Hindlimb muscle (tissue), 1 donor: ENCODE results near the gene SLC18B1. TPM values are rescaled to one million over a fixed set of nuclear protein-coding genes. Genes with fewer than 3 reads are reported as not detected.
"Not testable (repeated sequence)": the region's sequence is repeated elsewhere in the genome, so short reads cannot be mapped to it uniquely, and the experiment has no call there.

Experiments used
- DNase-seq: peaks from one replicate; pipeline ENCODE4 v3.0.0-alpha.2; 2013
- polyA plus RNA-seq: library from polyadenylated mRNA; unstranded; fragments of 120-200 nt; gene quantifications from one replicate; pipeline ENCODE4 v1.2.1, GENCODE V29; 2013; ENCODE audit not compliant: insufficient read length

SLC18B1 gene
- polyA plus RNA-seq, 1 donor = 7.6 TPM

- no peak for DNase-seq
Observed at GRCh38 chr6:132798869-132799538, 567 bp upstream of the SLC18B1 start.

- DNase-seq = no peak
Observed at GRCh38 chr6:132795461-132795860, 3.0 kb downstream of the SLC18B1 start.

- DNase-seq = no peak
Observed at GRCh38 chr6:132792510-132792909, 5.9 kb downstream of the SLC18B1 start.

- DNase-seq = no peak
Observed at GRCh38 chr6:132790450-132790849, 8.0 kb downstream of the SLC18B1 start.

GRCh38 chr6:132789396-132789776 lies 9.1 kb downstream of the SLC18B1 start:
- DNase-seq = no peak

- no peak for DNase-seq
Observed at GRCh38 chr6:132788658-132789395, 9.6 kb downstream of the SLC18B1 start.

GRCh38 chr6:132785936-132786335 lies 12.5 kb downstream of the SLC18B1 start:
- no peak for DNase-seq

GRCh38 chr6:132780770-132781371 lies 17.6 kb downstream of the SLC18B1 start:
- DNase-seq = no peak

GRCh38 chr6:132777881-132778280 lies 20.6 kb downstream of the SLC18B1 start:
- not testable (repeated sequence) for DNase-seq

- DNase-seq = no peak
Observed at GRCh38 chr6:132768051-132768517, 30.4 kb downstream of the SLC18B1 start.

GRCh38 chr6:132765560-132765959 lies 32.9 kb downstream of the SLC18B1 start:
- DNase-seq = no peak

GRCh38 chr6:132764370-132764769 lies 34.1 kb downstream of the SLC18B1 start:
- DNase-seq = no peak

- no peak for DNase-seq
Observed at GRCh38 chr6:132763269-132763668, 35.2 kb downstream of the SLC18B1 start.

- DNase-seq = no peak
Observed at GRCh38 chr6:132760256-132760655, 38.2 kb downstream of the SLC18B1 start.

GRCh38 chr6:132758689-132759088 lies 39.7 kb downstream of the SLC18B1 start:
- DNase-seq = no peak

- DNase-seq = no peak
Observed at GRCh38 chr6:132752255-132752654, 46.2 kb downstream of the SLC18B1 start.

GRCh38 chr6:132751828-132752227 lies 46.6 kb downstream of the SLC18B1 start:
- no peak for DNase-seq

GRCh38 chr6:132751306-132751705 lies 47.1 kb downstream of the SLC18B1 start:
- no peak for DNase-seq

GRCh38 chr6:132750455-132751248 lies 47.8 kb downstream of the SLC18B1 start:
- no peak for DNase-seq

- DNase-seq = no peak
Observed at GRCh38 chr6:132749111-132749510, 49.3 kb downstream of the SLC18B1 start.

GRCh38 chr6:132748446-132748845 lies 50.0 kb downstream of the SLC18B1 start:
- DNase-seq = no peak

- DNase-seq = no peak
Observed at GRCh38 chr6:132746048-132746447, 52.4 kb downstream of the SLC18B1 start.

- no peak for DNase-seq
Observed at GRCh38 chr6:132742495-132742894, 55.9 kb downstream of the SLC18B1 start.
